ENCODE data around the gene FAF2.

FAF2 gene

DNA sequence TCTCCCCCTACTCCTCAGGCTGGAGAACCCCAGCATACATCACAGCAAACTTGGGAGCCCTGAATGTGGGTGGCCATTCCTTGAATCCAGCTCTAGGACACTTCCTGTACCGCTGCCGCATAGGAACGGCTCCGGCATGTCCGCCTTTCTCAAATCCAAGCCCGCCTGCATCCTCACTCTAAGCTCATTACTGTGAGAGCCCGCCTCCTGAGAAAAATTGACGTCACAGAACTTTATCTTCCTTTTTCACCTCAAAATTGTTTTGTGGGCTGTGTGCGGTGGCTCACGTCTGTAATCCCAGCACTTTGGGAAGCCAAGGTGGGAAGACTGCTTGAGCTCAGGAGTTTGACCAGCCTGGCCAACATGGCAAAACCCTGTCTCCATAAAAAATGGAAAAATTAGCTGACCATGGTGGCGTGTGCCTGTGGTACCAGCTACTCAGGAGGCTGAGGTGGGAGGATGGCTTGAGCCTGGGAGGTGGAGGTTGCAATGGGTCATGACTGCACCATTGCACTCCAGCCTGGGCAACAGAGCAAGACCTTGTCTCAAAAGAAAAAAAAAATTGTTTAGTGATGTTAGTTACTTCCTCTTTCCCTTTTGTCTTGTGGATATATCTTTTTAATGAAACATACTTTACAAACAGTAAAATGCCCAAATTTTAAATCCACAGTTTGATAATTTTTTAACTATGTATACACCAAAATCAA is 66.2 kb downstream of the FAF2 start:
- no peak for DNase-seq

DNA sequence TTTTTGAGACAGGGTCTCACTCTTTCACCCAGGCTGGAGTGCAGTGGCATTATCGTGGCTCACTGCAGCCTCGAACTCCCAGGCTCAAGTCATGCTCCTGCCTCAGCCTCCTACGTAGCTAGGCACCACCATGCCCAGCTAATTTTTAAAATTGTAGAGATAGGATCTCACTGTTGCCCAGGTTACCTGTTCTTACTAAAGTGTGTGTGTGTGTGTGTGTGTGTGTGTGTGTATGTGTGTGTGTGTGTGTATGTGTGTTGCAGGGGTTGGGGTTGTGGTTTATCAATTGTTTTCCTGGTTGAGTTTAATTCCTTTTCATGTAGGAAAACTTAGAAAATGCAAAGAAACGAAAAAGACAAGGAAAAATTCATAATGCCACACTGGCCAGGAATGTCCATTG is 67.2 kb downstream of the FAF2 start:
- no peak for DNase-seq

DNA sequence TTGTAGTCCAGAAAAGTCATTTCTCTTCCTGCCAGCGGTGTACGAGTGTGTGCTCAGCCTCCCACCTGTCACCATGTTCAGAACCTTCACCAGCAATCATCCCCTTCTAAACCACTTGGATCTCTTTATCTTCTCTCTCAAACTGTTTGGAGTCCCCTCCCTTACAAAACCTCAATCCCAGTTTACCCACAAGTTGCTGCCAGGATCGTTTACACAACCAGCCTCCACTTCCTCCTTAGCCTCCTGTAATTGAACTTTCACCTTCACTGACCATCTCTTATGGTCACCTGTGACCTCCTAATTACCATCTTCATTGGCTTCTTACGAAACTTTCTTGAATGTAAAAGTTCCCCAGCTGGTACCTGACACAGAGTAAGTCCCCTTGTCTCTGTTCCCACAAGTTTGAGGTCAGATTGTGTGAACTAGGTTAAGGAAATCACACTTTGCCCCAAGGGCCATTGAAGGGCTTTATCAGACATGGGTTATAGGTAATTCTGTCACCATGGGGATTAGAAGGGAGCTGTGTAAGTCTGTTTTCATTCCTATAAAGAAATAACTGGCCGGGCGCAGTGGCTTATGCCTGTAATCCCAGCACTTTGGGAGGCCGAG is 69.0 kb downstream of the FAF2 start:
- no peak for DNase-seq

- no peak for DNase-seq
These were observed 71.9 kb downstream of the FAF2 start for GRCh38 chr5:176519810-176520720.

DNA sequence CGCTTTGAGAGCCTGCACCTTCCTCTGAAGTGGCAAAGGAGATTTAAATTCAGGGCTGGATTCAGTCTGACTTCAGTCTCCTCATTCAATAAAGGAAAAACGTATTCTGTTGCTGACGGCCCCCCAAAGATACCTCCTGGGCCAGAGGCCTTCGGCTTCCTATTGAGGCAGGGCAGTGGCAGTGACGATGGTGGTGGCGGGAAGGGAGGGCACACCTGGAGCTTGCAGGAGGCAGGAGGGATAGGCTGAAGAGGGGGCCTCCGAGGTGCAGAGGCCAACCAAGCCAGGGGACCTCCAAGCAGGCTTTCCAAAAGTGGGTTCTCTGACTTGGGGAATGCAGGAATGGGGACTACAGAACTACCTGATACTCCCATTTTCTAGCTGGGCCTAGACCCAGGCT is 73.1 kb downstream of the FAF2 start:
- no peak for DNase-seq

GRCh38 chr5:176521699-176522263 is 73.6 kb downstream of the FAF2 start:
- no peak for DNase-seq

DNA sequence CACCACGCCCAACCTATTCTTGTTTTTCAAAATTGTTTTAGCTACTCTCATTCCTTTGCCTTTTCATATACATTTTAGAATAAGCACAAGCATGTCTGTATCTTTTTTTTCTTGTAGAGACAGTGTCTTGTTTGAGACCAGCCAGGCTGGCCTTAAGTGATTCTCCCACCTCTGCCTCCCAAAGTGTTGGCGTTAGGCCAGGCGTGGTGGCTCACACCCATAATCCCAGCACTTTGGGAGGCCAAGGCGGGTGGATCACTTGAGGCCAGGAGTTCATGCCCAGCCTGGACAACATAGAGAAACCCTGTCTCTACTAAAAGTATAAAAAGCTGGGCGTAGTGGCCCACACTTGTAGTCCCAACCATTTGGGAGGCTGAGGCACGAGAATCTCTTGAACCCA is 76.0 kb downstream of the FAF2 start:
- DNase-seq: no peak

- DNase-seq: no peak
These were observed 76.8 kb downstream of the FAF2 start for GRCh38 chr5:176524987-176525386.

- no peak for DNase-seq
These were observed 77.5 kb downstream of the FAF2 start for GRCh38 chr5:176525677-176526076.

DNA sequence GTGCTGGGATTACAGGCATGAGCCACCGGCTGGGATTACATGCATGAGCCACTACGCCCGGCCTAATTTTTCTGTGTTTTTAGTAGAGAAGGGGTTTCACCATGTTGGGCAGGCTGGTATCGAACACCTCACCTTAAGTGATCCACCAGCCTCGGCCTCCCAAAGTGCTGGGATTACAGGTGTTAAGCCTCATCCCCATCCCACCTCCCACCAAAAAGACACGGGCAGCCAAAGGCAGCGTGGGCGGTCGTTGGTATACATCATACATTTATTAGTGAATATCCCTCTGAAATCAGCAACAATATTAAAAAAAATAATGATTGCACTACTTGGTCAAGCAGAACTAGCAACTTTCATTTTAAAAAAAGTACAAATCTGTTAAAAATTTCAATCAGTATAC is 78.3 kb downstream of the FAF2 start:
- DNase-seq: no peak

DNA sequence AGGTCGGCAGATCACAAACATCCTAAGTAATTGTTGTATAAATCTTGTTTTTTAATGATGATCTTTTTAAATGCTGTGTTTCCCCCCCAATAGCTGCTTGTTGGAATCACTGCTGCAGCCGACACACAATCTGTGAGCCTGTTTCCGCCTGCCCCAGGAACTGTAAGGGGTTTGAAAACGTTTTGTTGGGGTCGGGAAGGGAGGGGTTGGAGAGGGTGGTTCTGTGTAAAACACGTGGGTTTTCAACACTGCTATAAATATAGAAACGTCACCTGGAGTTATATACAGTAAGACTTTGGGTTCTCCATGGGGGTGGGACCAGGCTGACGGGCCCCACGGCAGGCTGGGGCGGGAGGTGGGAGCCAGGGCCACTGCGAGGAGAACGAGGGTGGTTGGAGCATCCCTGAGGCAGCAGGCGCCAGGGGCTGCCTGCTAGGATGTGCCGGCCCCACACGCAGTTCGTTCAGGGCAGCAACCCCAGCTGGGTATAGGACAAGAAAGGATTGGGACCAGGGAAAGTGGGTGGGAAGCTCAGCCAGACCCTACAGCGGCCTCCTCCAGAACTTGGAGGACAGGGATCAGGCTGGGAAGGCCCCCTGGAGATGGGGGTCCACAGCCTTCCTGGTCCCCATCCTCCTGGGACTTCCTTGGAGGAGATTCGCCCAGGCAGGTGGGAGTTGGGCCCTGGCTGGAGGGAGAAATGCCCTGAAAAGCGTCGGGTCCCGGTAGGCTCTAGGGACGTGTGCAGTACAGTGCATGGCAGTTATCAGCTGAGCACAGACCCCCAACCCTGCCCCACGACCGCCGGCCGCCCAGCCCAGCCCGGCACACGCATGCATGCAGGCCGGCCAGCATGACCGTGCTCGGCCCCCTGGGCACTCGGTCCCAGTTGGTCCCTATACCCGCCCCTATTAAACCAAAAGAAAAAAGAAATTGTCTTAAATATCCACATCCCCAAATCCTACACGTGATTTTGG is 79.3 kb downstream of the FAF2 start:
- no peak for DNase-seq

GRCh38 chr5:176528301-176528700 is 80.1 kb downstream of the FAF2 start:
- DNase-seq: no peak

DNA sequence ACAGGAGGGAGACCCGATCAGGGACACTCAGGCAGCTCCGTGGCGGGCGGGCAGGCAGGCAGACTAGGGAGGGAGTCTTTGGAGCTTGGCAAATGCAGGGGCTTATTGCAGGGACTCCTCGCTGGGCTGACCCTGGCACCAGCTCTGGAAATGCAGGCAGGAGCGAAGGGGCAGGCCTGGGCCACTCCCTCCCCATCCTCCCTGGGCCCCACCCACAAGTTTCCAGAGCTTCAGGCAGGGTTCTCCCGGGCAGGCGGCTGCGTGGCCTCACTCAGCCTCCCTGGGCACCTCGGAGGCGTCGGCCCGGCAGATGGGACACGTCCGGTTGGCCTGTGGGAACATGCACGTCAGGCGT is 80.6 kb downstream of the FAF2 start:
- DNase-seq: no peak

DNA sequence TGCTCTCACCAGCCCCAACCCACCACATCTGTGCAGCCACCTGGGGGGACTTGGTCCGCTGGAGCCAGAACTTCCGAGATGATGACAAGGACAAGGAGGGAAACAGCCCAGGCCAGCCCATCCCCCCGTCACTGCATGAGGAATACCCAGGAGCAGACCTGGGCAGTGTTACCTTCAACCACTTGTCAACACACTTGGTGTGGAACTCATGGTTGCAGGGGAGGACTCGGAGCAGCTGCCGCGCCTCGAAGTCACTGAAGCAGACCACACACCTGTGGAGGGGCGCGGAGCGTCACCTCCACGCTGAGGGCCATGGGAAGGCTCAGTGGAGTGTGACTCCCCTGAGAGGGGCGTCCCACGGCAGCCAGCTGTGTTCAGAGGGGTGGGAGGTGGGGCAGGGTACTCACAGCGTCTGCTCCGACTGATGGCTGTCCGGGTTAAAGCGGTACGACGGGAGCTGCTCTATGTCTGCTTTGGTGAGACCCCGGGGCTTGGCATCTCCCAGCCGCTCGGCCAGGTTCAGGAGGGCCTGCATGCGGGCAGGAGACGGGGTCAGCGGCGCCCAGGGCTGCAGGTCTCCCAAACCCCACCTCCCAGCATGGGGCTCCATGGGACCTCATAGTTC is 81.0 kb downstream of the FAF2 start:
- no peak for DNase-seq

- DNase-seq: no peak
These were observed 81.6 kb downstream of the FAF2 start for GRCh38 chr5:176529741-176530141.

DNA sequence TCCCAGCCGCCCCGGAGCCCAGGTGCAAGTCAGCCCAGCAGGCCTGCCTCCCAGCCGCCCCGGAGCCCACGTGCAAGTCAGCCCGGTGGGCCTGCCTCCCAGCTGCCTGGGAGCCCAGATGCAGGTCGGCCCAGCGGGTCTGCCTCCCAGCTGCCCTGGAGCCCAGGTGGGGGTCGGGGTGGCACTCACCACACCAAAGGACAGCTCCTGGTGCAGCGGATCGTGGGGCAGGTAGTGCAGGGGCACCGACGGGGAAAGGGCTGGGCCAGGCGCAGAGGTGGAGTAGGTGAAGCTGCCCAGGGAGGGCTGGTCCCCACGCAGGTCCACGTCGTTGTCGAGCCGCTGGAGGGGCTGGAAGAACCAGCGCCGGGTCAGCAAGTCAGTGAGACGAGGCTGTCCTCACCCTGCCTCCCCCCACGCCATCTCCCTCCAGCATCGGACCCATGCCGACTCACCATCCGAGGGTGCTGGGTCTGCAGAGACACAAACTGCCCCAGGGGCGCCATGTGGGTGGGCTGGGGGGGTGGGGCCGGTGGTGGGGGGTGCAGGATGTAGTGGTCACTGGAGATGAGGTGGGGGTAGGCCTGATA is 82.3 kb downstream of the FAF2 start:
- DNase-seq: no peak

DNA sequence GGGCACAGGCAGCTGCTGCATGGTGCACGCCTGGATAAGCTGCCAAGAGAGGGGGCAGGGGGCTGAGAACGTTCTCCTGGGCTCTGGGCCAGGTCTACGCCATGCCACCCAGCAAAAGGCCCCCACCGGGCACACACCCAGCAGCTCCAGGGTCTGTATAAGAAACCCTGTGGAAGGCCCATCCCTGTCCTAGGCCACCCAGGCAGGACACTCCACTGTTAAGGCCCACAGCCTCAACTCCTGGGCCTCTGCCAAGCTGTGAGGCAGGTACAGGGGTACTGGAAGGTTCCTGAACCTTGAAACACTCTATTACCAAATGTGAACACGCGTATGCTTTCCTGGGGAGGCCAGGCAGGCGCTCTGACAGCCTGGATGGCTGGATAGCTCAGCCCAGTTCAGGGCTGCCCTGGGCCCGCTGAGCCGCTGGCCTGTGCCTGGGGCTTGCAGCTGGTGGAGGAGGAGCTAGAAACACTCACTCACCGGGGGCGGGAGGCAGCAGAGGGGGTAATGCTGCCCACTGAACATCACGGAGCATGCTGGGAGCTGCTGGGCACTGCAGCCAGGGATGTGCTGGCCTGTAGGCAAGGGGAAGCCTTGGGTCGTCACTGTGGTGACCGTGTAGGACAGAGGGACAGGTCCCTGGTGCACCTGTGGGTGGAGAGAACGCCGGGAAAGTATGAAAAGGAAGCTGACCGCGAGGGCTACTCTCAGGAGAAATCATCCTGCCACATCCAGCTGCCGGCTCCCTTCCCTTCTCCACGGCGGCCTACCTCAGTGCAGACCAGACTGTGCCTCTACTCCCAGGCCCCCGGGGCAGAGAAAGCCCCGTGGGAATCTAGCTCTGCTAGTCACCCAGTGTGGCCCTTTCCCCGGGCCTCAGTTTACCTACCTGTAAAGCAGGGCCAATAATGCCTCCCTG is 83.1 kb downstream of the FAF2 start:
- no peak for DNase-seq

GRCh38 chr5:176531902-176532493 is 83.8 kb downstream of the FAF2 start:
- no peak for DNase-seq

DNA sequence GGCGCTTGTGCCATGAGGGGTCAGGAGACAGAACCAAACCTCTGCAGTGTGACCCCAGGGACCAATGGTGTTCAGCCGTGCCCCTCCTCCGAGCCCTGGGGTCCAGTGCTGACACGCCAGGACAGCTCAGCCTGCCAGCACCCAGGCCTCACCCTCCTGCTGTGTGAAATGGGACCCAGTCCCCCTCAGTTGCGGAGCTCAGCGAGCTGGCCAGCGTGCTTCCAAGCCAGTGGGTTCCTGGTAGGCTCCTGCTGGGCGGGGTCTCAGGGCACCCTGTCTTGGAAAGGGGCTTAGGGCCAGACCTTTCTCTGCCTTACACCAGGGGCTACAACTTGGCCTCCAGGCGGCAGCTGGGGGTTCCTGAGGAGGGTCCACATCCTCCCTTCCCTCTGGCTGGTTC is 84.6 kb downstream of the FAF2 start:
- DNase-seq: no peak

GRCh38 chr5:176533390-176533789 is 85.2 kb downstream of the FAF2 start:
- no peak for DNase-seq
